Chondrocyte (in vitro differentiated cells): ENCODE data around the gene NOL9. TPM values are rescaled to one million over a fixed set of nuclear protein-coding genes. Genes with fewer than 3 reads are reported as not detected.

Source experiments
- DNase-seq: peaks from one replicate; pipeline ENCODE4 v3.0.0; 2021; ENCODE audit warnings: mixed read lengths, low spot score
- H3K27ac Mint-ChIP-seq: one replicate; pipeline ENCODE4 v1.8.0; 2021; ENCODE audit warnings: mild to moderate bottlenecking, moderate library complexity, mixed read lengths; ENCODE audit not compliant: unreplicated experiment
- H3K27me3 Mint-ChIP-seq: 2 replicates; pipeline ENCODE4 v1.8.0; 2021; ENCODE audit warnings: low read depth, mixed read lengths
- H3K36me3 Mint-ChIP-seq: 2 replicates; pipeline ENCODE4 v1.8.0; 2021; ENCODE audit warnings: low read depth, mixed read lengths
- H3K4me1 Mint-ChIP-seq: 2 replicates; pipeline ENCODE4 v1.8.0; 2021; ENCODE audit warnings: low read depth, mild to moderate bottlenecking, mixed read lengths
- H3K4me3 Mint-ChIP-seq: one replicate; pipeline ENCODE4 v1.8.0; 2021; ENCODE audit warnings: mild to moderate bottlenecking, moderate library complexity, mixed read lengths; ENCODE audit not compliant: unreplicated experiment
- H3K9me3 Mint-ChIP-seq: 2 replicates; pipeline ENCODE4 v1.8.0; 2021; ENCODE audit warnings: low read depth, mixed read lengths
- CTCF ChIP-seq: fragments of 200-600 bp; sonication (generic); IDR thresholded peaks from 2 replicates; pipeline ENCODE4 v1.5.0; 2021; ENCODE audit warnings: antibody characterized with exemption, mild to moderate bottlenecking, moderate library complexity
- total RNA-seq: library from RNA; stranded (reverse); gene quantifications from 3 replicates; pipeline ENCODE4 v1.2.1, GENCODE V29; 2021

The NOL9 gene
- total RNA-seq, 1 donor from 2014 or later: 27.0 TPM

- TF ChIP-seq CTCF: no peak
- Mint-ChIP-seq H3K9me3 (no peaks in the 10 kb centered on the region), H3K4me1 (peaks cover 18% of the 10 kb centered on the region), H3K36me3 (no peaks in the 10 kb centered on the region), H3K27me3 (no peaks in the 10 kb centered on the region), H3K27ac (no peak overlapping the region), H3K4me3 (no peak overlapping the region)
- no peak for DNase-seq
Measured at GRCh38 chr1:6508154-6508815, 46.0 kb downstream of the NOL9 start.

GRCh38 chr1:6507461-6507911 is 46.8 kb downstream of the NOL9 start:
- Mint-ChIP-seq H3K9me3 (no peaks in the 10 kb centered on the region), H3K27me3 (no peaks in the 10 kb centered on the region), H3K4me1 (peaks cover 13% of the 10 kb centered on the region), H3K27ac (no peak overlapping the region), H3K4me3 (no peak overlapping the region), H3K36me3 (no peaks in the 10 kb centered on the region)
- no peak for DNase-seq
- no peak for TF ChIP-seq CTCF

GRCh38 chr1:6507037-6507428 is 47.3 kb downstream of the NOL9 start:
- H3K27ac Mint-ChIP-seq: no peak overlapping the region
- DNase-seq: no peak
- peaks cover 15% of the 10 kb centered on the region for H3K4me1 Mint-ChIP-seq
- TF ChIP-seq CTCF: no peak
- H3K9me3 Mint-ChIP-seq: no peaks in the 10 kb centered on the region
- H3K27me3 Mint-ChIP-seq: no peaks in the 10 kb centered on the region
- H3K4me3 Mint-ChIP-seq: no peak overlapping the region
- no peaks in the 10 kb centered on the region for H3K36me3 Mint-ChIP-seq

- no peaks in the 10 kb centered on the region for H3K27me3 Mint-ChIP-seq
- no peak for TF ChIP-seq CTCF
- peaks cover 18% of the 10 kb centered on the region for H3K4me1 Mint-ChIP-seq
- no peak overlapping the region for H3K27ac Mint-ChIP-seq
- no peak overlapping the region for H3K4me3 Mint-ChIP-seq
- DNase-seq: no peak
- H3K9me3 Mint-ChIP-seq: no peaks in the 10 kb centered on the region
- no peaks in the 10 kb centered on the region for H3K36me3 Mint-ChIP-seq
Measured at GRCh38 chr1:6506210-6507036, 47.9 kb downstream of the NOL9 start.

GRCh38 chr1:6505367-6506209 is 48.7 kb downstream of the NOL9 start:
- H3K4me3 Mint-ChIP-seq: no peak overlapping the region
- no peak for TF ChIP-seq CTCF
- peak; percentile 84 for DNase-seq
- H3K27me3 Mint-ChIP-seq: no peaks in the 10 kb centered on the region
- no peaks in the 10 kb centered on the region for H3K9me3 Mint-ChIP-seq
- H3K36me3 Mint-ChIP-seq: no peaks in the 10 kb centered on the region
- H3K4me1 Mint-ChIP-seq: peaks cover 26% of the 10 kb centered on the region
- no peak overlapping the region for H3K27ac Mint-ChIP-seq
